OCI-LY1 (cell line): Measurements from ENCODE around the gene KPNA1.

Source experiments
- CTCF ChIP-seq: fragments of 200-600 bp; sonication (generic), shearing (Covaris generic); IDR thresholded peaks from 2 replicates; pipeline ENCODE4 v1.5.1; 2017; ENCODE audit warnings: mild to moderate bottlenecking, antibody characterized with exemption, low read length, moderate library complexity, mixed read lengths
- EZH2 ChIP-seq: fragments of 200-600 bp; sonication (generic), shearing (Covaris generic); IDR thresholded peaks from 2 replicates; pipeline ENCODE4 v1.8.0; 2017; ENCODE audit warnings: borderline replicate concordance, mixed run types, mild to moderate bottlenecking, antibody characterized with exemption, low read length, moderate library complexity, mixed read lengths

GRCh38 chr3:122510878-122511535 lies 3.7 kb downstream of the KPNA1 start:
- TF ChIP-seq CTCF (no peak), EZH2 (no peak)
